GM12878 (cell line): Measurements from ENCODE around the gene NKD1. TPM values are rescaled to one million over a fixed set of nuclear protein-coding genes. Genes with fewer than 3 reads are reported as not detected.

Experiments used
- ATAC-seq: fragments of 200-7000 bp; cut with Tn5 transposase; 3 replicates; pipeline ENCODE4 v1.9.1; 2020; ENCODE audit warnings: mild to moderate bottlenecking, moderate library complexity
- BruUV-seq: library from RNA; stranded (reverse); fragments of 400-500 nt; replicated peaks from 2 replicates; lab custom pipeline; 2021; lab: Mats Ljungman, UMichigan
- CTCF ChIA-PET: fragments of 300-600 bp; sonication (Branson Sonifier 250); formaldehyde crosslinking; extraction: SDS; loops from one replicate; lab custom pipeline; 2021; ENCODE audit warnings: inconsistent platforms; lab: Yijun Ruan, JAX
- POLR2A ChIA-PET: fragments of 350-600 bp; formaldehyde crosslinking; extraction: SDS; loops from one replicate; lab custom pipeline; 2021; ENCODE audit warnings: inconsistent platforms; lab: Charles Lee
- RAD21 ChIA-PET: fragments of 300-600 bp; sonication (Branson Sonifier 250); formaldehyde crosslinking; loops from one replicate; lab custom pipeline; 2023; ENCODE audit warnings: antibody characterized with exemption; ENCODE audit not compliant: unreplicated experiment; lab: Charles Lee
- SMC1A ChIA-PET: fragments of 300-600 bp; sonication (Branson Sonifier 250); formaldehyde crosslinking; loops from one replicate; lab custom pipeline; 2023; ENCODE audit not compliant: unreplicated experiment, uncharacterized antibody; lab: Charles Lee
- DNase-seq: peaks from one replicate; pipeline ENCODE4 v3.0.0-alpha.2; 2011; ENCODE audit warnings: low read depth, low spot score
- FAIRE-seq: peaks from 3 replicates; lab custom pipeline; 2011; peaks lifted over from hg19 to GRCh38; lab: Jason Lieb, UNC
- H2AFZ ChIP-seq: 2 replicates; pipeline ENCODE4 v1.6.0; 2011; ENCODE audit warnings: low read depth, low read length, control low read depth; ENCODE audit not compliant: control insufficient read depth
- H3K27ac ChIP-seq: 2 replicates; pipeline ENCODE4 v1.5.1; 2011; ENCODE audit warnings: control low read depth; ENCODE audit not compliant: control insufficient read depth, insufficient read depth
- H3K27me3 ChIP-seq, 2 experiments: replicated peaks in 1 of 2; 2 replicates each; pipeline versions ENCODE4 v1.6.0 to v1.6.1; 2011; ENCODE audit warnings: low read length in 1 of 2; ENCODE audit not compliant: control insufficient read depth in 2 of 2, insufficient read depth in 2 of 2
- H3K36me3 ChIP-seq, 2 experiments: 2 replicates each; pipeline ENCODE4 v1.5.1; 2011; ENCODE audit warnings: low read length in 1 of 2; ENCODE audit not compliant: control insufficient read depth in 2 of 2, insufficient read depth in 2 of 2
- H3K4me1 ChIP-seq: 2 replicates; pipeline ENCODE4 v1.6.1; 2011; ENCODE audit warnings: mild to moderate bottlenecking, low read length, moderate library complexity, mixed read lengths; ENCODE audit not compliant: control insufficient read depth, insufficient read depth
- H3K4me2 ChIP-seq: 2 replicates; pipeline ENCODE4 v1.6.0; 2011; ENCODE audit warnings: control low read depth; ENCODE audit not compliant: control insufficient read depth, insufficient read depth
- H3K4me3 ChIP-seq: fragments of 200-600 bp; sonication (generic); 2 replicates; pipeline ENCODE4 v1.5.1; 2016
- H3K79me2 ChIP-seq: 2 replicates; pipeline ENCODE4 v1.6.0; 2011; ENCODE audit warnings: low read length; ENCODE audit not compliant: control insufficient read depth, insufficient read depth
- H3K9ac ChIP-seq: 2 replicates; pipeline ENCODE4 v1.8.0; 2011; ENCODE audit warnings: low read length, control low read depth, mixed read lengths; ENCODE audit not compliant: control insufficient read depth, insufficient read depth
- H3K9me3 ChIP-seq: replicated peaks from 3 replicates; pipeline ENCODE4 v1.5.1; 2011; ENCODE audit warnings: mild to moderate bottlenecking, low read length; ENCODE audit not compliant: control insufficient read depth, insufficient read depth
- H4K20me1 ChIP-seq: 2 replicates; pipeline ENCODE4 v1.6.0; 2011; ENCODE audit not compliant: control insufficient read depth, insufficient read depth
- HDAC6 ChIP-seq: fragments of 200-600 bp; sonication (generic); IDR thresholded peaks from one replicate; pipeline ENCODE4 v1.8.0; 2017; ENCODE audit warnings: antibody characterized with exemption; ENCODE audit not compliant: unreplicated experiment
- JUNB ChIP-seq: IDR thresholded peaks from 2 replicates; pipeline ENCODE4 v1.6.1; 2016; ENCODE audit warnings: antibody characterized with exemption, mild to moderate bottlenecking
- NFYA ChIP-seq: IDR thresholded peaks from 2 replicates; pipeline ENCODE4 v1.6.1; 2011; ENCODE audit warnings: low read depth, mild to moderate bottlenecking, low read length, improper control_type of control experiment, borderline replicate concordance
- NFYB ChIP-seq: IDR thresholded peaks from 2 replicates; pipeline ENCODE4 v1.6.1; 2011; ENCODE audit warnings: low read depth, mild to moderate bottlenecking, low read length, improper control_type of control experiment, moderate library complexity; ENCODE audit not compliant: insufficient read depth
- PAX5 ChIP-seq: IDR thresholded peaks from 2 replicates; pipeline ENCODE4 v1.6.1; 2011; ENCODE audit warnings: low read depth, low read length, borderline replicate concordance
- POU2F2 ChIP-seq: IDR thresholded peaks from 3 replicates; pipeline ENCODE4 v1.6.1; 2011; ENCODE audit warnings: low read depth, mild to moderate bottlenecking, low read length, borderline replicate concordance
- SKIL ChIP-seq: fragments of 450-650 bp; IDR thresholded peaks from 2 replicates; pipeline ENCODE4 v1.6.1; 2017; ENCODE audit warnings: mild to moderate bottlenecking, low read depth, inconsistent platforms; ENCODE audit not compliant: poor library complexity, severe bottlenecking
- TCF12 ChIP-seq: IDR thresholded peaks from 2 replicates; pipeline ENCODE4 v1.6.1; 2011; ENCODE audit warnings: low read depth, mild to moderate bottlenecking, low read length
- WGBS: methylation state at CpG from one replicate; pipeline ENCODE4 v1.1.6; 2016; ENCODE audit warnings: low lambda C conversion rate; ENCODE audit not compliant: insufficient replicate concordance, insufficient coverage; ENCODE audit errors: missing lambda C conversion rate; 5-methylcytosine and 5-hydroxymethylcytosine counted together
- in situ Hi-C: fragments of 300-500 bp; cut with MboI; formaldehyde crosslinking; loops from 9 replicates; pipeline ENCODE4 v1.14.3; 2018; ENCODE audit warnings: mixed read lengths
- intact Hi-C: fragments of 100-400 bp; cut with micrococcal nuclease; formaldehyde crosslinking; loops from one replicate; pipeline ENCODE4 v1.14.2; 2022; ENCODE audit not compliant: unreplicated experiment
- polyA plus RNA-seq, 11 experiments: library from polyadenylated mRNA; depleted of rRNA in 4 of 11; unstranded in 6 of 11; stranded (reverse) in 5 of 11; fragments of >200 nt; fragmentation: Nextera tagmentation in 4 of 11; fragmentation: Illumina TruSeq in 1 of 11; extraction: Ambion mirVana in 4 of 11; extraction: Trizol in 1 of 11; gene quantifications; 1 replicate in 1 of 11; 2 replicates in 10 of 11; pipeline versions ENCODE4 v1.2.1 to v1.2.3, GENCODE V29; 2011 to 2016; ENCODE audit warnings: inconsistent platforms in 2 of 11, missing spikeins in 2 of 11, low read depth in 1 of 11
- total RNA-seq, 4 experiments: library from RNA; depleted of rRNA in 3 of 4; stranded (reverse); fragments of >200 nt in 3 of 4; fragmentation: Illumina TruSeq in 1 of 4; extraction: Trizol in 1 of 4; gene quantifications; 2 replicates each; pipeline versions ENCODE4 v1.2.1 to v1.2.3, GENCODE V29; 2013 to 2021
- TF ChIP-seq, protein P1 (sequence below): fragments of 450-650 bp; IDR thresholded peaks from 2 replicates; pipeline ENCODE4 v1.6.1; 2017; ENCODE audit warnings: mild to moderate bottlenecking

Gene NKD1
- total and polyA plus RNA-seq, 10 of the 15 experiments (the other 5 are each of a cell fraction or from before 2014, with no cell fraction given) = under 0.01 to 0.49 (median 0.04) TPM; not detected in 2

DNA sequence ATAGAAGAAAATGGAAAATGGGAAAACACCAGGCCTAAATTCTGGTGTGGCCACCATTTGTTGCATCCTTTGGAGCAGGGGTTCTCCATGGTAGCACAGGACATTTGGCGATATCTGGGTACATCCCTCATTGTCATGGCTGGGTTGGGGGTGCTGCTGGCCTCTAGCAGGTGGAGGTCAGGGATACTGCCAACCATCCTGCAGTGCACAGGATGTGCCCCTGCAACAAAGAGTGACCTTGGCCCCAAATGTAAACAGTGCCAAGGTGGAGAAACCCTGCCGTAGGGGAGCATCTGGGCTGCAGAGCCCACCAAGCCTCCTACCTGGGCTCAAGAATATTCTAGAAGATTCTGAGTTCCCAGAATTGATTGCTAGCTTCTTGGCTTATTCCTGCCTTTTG, 27.5 kb downstream of the NKD1 start:
- H3K4me3 ChIP-seq = no peak overlapping the region
- FAIRE-seq (no peak), ATAC-seq (no peak), DNase-seq (no peak)
- no peak overlapping the region for H3K9ac ChIP-seq
- H2AFZ ChIP-seq = no peak overlapping the region
- ChIA-PET RAD21 (no interaction called here), POLR2A (no interaction called here), SMC1A (no interaction called here), CTCF (no interaction called here)
- 100% methylated on average over 2 of the region's 2 CpGs for WGBS
- H3K27me3 ChIP-seq = no peaks in the 10 kb centered on the region
- no peaks in the 10 kb centered on the region for H4K20me1 ChIP-seq
- intact Hi-C loops = no loop called here
- H3K79me2 ChIP-seq = no peaks in the 10 kb centered on the region
- H3K4me2 ChIP-seq = no peak overlapping the region
- in situ Hi-C loops = no loop called here
- H3K9me3 ChIP-seq = no peaks in the 10 kb centered on the region
- no TSS peak for BruUV-seq
- H3K4me1 ChIP-seq = no peaks in the 10 kb centered on the region
- H3K27ac ChIP-seq = no peak overlapping the region
- TF ChIP-seq POU2F2 = no peak
- TF ChIP-seq JUNB = no peak
- no peak for TF ChIP-seq PAX5
- TF ChIP-seq TCF12 = no peak
- no peak for TF ChIP-seq NFYA
- H3K36me3 ChIP-seq = no peaks in the 10 kb centered on the region

DNA sequence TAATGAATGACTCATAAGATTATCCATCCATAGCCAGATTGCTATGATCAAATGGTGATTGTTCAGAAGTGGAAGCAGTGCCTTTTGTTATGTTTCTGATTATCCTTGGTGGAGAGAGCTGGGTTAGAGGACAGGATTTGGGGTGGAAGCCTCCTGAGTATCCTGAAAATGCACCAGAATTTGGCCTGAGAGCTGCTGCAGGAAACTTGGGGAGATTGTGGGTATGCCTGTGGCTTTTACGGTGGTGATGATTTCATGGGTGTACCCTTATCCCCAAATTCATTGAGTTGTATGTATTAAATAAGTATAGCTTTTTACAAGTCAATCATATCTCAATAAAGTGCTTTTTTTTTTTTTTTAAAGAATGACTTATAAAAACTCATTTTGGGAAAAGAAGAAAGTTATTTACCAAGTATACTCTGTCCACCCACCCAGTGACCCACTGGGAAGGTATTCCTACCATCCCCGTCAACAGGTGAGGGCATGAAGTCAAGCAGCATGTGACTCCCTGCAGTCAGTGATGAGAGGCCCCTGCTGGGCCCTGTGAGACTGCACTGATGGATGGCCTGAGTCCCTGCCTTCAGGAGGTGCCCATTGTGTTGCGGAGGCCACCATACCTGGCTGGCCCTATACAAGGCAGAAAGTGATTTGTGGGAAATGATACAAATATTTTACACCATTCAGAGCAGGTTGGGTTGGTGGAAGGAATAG, 28.4 kb downstream of the NKD1 start:
- RAD21 ChIA-PET = no interaction called here
- Histone ChIP-seq H4K20me1 (no peaks in the 10 kb centered on the region), H3K9ac (no peak overlapping the region), H3K36me3 (no peaks in the 10 kb centered on the region), H3K9me3 (no peaks in the 10 kb centered on the region), H3K27me3 (no peaks in the 10 kb centered on the region), H3K79me2 (no peaks in the 10 kb centered on the region), H3K4me3 (no peak overlapping the region), H3K27ac (no peak overlapping the region), H2AFZ (no peak overlapping the region), H3K4me1 (no peaks in the 10 kb centered on the region), H3K4me2 (no peak overlapping the region)
- SMC1A ChIA-PET = no interaction called here
- FAIRE-seq = no peak
- WGBS = 93% methylated on average over 3 of the region's 3 CpGs
- intact Hi-C loops = no loop called here
- CTCF ChIA-PET = no interaction called here
- POLR2A ChIA-PET = no interaction called here
- no TSS peak for BruUV-seq
- no peak for DNase-seq
- in situ Hi-C loops = no loop called here
- ATAC-seq = no peak
- no peak for TF ChIP-seq HDAC6
- TF ChIP-seq NFYA = no peak
- TF ChIP-seq NFYB = no peak
- TF ChIP-seq SKIL = no peak
- TF ChIP-seq, protein P1, sequence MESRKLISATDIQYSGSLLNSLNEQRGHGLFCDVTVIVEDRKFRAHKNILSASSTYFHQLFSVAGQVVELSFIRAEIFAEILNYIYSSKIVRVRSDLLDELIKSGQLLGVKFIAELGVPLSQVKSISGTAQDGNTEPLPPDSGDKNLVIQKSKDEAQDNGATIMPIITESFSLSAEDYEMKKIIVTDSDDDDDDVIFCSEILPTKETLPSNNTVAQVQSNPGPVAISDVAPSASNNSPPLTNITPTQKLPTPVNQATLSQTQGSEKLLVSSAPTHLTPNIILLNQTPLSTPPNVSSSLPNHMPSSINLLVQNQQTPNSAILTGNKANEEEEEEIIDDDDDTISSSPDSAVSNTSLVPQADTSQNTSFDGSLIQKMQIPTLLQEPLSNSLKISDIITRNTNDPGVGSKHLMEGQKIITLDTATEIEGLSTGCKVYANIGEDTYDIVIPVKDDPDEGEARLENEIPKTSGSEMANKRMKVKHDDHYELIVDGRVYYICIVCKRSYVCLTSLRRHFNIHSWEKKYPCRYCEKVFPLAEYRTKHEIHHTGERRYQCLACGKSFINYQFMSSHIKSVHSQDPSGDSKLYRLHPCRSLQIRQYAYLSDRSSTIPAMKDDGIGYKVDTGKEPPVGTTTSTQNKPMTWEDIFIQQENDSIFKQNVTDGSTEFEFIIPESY = no peak
